ENCODE measurements around the gene OASL. TPM values are rescaled to one million over a fixed set of nuclear protein-coding genes. Genes with fewer than 3 reads are reported as not detected.

The OASL gene
- total and polyA plus RNA-seq, 2 of the 4 experiments (the other 2 are of a cell fraction) = under 0.01 to 0.05 TPM

DNA sequence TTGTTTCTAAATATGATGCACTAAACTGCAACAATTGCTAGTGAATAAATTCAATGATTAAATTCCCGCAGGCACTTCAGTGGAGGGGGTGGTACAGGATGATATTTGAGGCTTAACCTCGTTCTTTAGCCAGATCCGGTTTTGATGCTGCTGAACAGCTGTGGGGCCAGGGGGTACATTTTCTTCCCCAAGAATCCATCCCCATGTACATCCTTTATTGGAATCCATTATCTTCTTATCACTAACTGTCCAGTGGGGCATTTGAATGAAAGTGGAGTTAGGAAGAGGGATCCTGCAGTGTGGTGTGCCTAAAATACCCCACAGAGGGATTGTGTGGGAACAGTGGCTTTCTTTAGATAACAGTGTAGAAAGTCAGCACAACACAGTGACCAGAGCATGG, 45.2 kb upstream of the OASL start:
- H2BK15ac ChIP-seq (ENCODE audit: low read depth, low read length) = no peak overlapping the region
- POLR2A ChIA-PET (ENCODE audit: unreplicated experiment) = no interaction called here
- no peak overlapping the region for H2BK5ac ChIP-seq (ENCODE audit: low read depth, low read length, poor library complexity, severe bottlenecking)
- WGBS, 2 experiments (ENCODE audit: extremely low coverage in 2 of 2, insufficient read length in 1 of 2) = no CpG with 5 or more reads among the region's 3 CpGs
- no peak for ATAC-seq (ENCODE audit: low read depth)
- BruUV-seq (replicated peaks) = no TSS peak
- no peak overlapping the region for H2AK5ac ChIP-seq (ENCODE audit: low read depth, low read length)
- no peaks in the 10 kb centered on the region for H3K4me1 ChIP-seq (ENCODE audit: control insufficient read depth, insufficient read depth, low read length)
- no peak overlapping the region for H2AFZ ChIP-seq (replicated peaks; ENCODE audit: low read length, poor library complexity)
- H2BK120ac ChIP-seq (ENCODE audit: low read depth, low read length) = no peak overlapping the region
- no peak overlapping the region for H4K8ac ChIP-seq (ENCODE audit: low read depth in 2 of 2, low read length in 2 of 2)
- no peak overlapping the region for H3K4me2 ChIP-seq (ENCODE audit: low read depth, low read length)
- H4K20me1 ChIP-seq (ENCODE audit: insufficient read depth, low read length) = no peaks in the 10 kb centered on the region
- DNase-seq = no peak
- H3K9ac ChIP-seq (ENCODE audit: low read depth, low read length) = no peak overlapping the region
- no peak overlapping the region for H4K5ac ChIP-seq (ENCODE audit: low read depth, low read length)
- no peaks in the 10 kb centered on the region for H3K9me1 ChIP-seq (ENCODE audit: insufficient read depth, low read length)
- H3K9me3 ChIP-seq (ENCODE audit: control insufficient read depth, insufficient read depth, low read length) = no peaks in the 10 kb centered on the region
- H3K4ac ChIP-seq (ENCODE audit: low read depth, low read length) = no peak overlapping the region
- dilution Hi-C loops (cut with HindIII; ENCODE audit: low sequenced_read_pairs, unreplicated experiment) (no loop called here), in situ Hi-C loops (cut with MboI; ENCODE audit: low sequenced_read_pairs) (no loop called here), intact Hi-C loops (cut with micrococcal nuclease) (no loop called here)
- H3K23ac ChIP-seq (ENCODE audit: low read depth, low read length) = no peak overlapping the region
- H3K27ac ChIP-seq (ENCODE audit: insufficient read depth, low read length) = no peak overlapping the region
- H2AK9ac ChIP-seq (replicated peaks; ENCODE audit: low read depth, low read length, poor library complexity) = no peak overlapping the region
- H3K4me3 ChIP-seq (ENCODE audit: insufficient read depth, low read depth, low read length) = no peak overlapping the region
- no peak overlapping the region for H2BK20ac ChIP-seq (ENCODE audit: low read depth, low read length)
- no peak overlapping the region for H3K56ac ChIP-seq (ENCODE audit: extremely low read depth, insufficient read depth, low read length)
- H3K36me3 ChIP-seq (ENCODE audit: control insufficient read depth, insufficient read depth, low read length) = no peaks in the 10 kb centered on the region
- no peak overlapping the region for H3K14ac ChIP-seq (replicated peaks; ENCODE audit: low read depth, low read length)
- H3K27me3 ChIP-seq (ENCODE audit: control insufficient read depth, insufficient read depth, low read length) = peaks cover 10% of the 10 kb centered on the region
- no peak overlapping the region for H4K91ac ChIP-seq (ENCODE audit: insufficient read depth, low read depth, low read length)
- H3K79me1 ChIP-seq (ENCODE audit: low read depth in 1 of 2, low read length in 2 of 2) = no peaks in the 10 kb centered on the region
- TF ChIP-seq CEBPB (IDR thresholded peaks at IDR 0.05; ENCODE audit: low read depth, low read length) = no peak
- no peak for TF ChIP-seq MAZ (IDR thresholded peaks at IDR 0.05; ENCODE audit: borderline replicate concordance, low read depth, low read length)
- TF ChIP-seq RAD21 (IDR thresholded peaks at IDR 0.05; ENCODE audit: low read length) = no peak
- no peak for TF ChIP-seq FOS (IDR thresholded peaks at IDR 0.05; ENCODE audit: low read depth, low read length)
- TF ChIP-seq RCOR1 (IDR thresholded peaks at IDR 0.05; ENCODE audit: insufficient replicate concordance, low read length) = no peak
- no peak for TF ChIP-seq CHD1 (IDR thresholded peaks at IDR 0.05; ENCODE audit: low read depth, low read length)
- TF ChIP-seq MXI1 (IDR thresholded peaks at IDR 0.05; ENCODE audit: borderline replicate concordance, low read depth, low read length) = no peak
- TF ChIP-seq NFE2L2 (IDR thresholded peaks at IDR 0.05; ENCODE audit: low read depth, low read length) = no peak
- TF ChIP-seq, protein P1, sequence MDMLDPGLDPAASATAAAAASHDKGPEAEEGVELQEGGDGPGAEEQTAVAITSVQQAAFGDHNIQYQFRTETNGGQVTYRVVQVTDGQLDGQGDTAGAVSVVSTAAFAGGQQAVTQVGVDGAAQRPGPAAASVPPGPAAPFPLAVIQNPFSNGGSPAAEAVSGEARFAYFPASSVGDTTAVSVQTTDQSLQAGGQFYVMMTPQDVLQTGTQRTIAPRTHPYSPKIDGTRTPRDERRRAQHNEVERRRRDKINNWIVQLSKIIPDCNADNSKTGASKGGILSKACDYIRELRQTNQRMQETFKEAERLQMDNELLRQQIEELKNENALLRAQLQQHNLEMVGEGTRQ (IDR thresholded peaks at IDR 0.05; ENCODE audit: low read depth, low read length) = no peak
- no peak for TF ChIP-seq RFX5 (IDR thresholded peaks at IDR 0.05; ENCODE audit: low read depth, low read length)
- no peak for TF ChIP-seq BHLHE40 (IDR thresholded peaks at IDR 0.05; ENCODE audit: low read depth, low read length)
- no peak for TF ChIP-seq MAFK (IDR thresholded peaks at IDR 0.05; ENCODE audit: low read depth, low read length)
- TF ChIP-seq SMC3 (IDR thresholded peaks at IDR 0.05; ENCODE audit: low read depth, low read length) = no peak
- TF ChIP-seq, protein P2, sequence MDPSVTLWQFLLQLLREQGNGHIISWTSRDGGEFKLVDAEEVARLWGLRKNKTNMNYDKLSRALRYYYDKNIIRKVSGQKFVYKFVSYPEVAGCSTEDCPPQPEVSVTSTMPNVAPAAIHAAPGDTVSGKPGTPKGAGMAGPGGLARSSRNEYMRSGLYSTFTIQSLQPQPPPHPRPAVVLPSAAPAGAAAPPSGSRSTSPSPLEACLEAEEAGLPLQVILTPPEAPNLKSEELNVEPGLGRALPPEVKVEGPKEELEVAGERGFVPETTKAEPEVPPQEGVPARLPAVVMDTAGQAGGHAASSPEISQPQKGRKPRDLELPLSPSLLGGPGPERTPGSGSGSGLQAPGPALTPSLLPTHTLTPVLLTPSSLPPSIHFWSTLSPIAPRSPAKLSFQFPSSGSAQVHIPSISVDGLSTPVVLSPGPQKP (IDR thresholded peaks at IDR 0.05; ENCODE audit: borderline replicate concordance, low read depth, low read length) = no peak
- CTCF ChIA-PET = no interaction called here
- H3K18ac ChIP-seq (ENCODE audit: low read depth, low read length) = no peak overlapping the region

Data from IMR-90 (cell line).